Left cardiac atrium (tissue), 4 donors: ENCODE data around the gene IDUA. TPM values are rescaled to one million over a fixed set of nuclear protein-coding genes. Genes with fewer than 3 reads are reported as not detected.

Experiments
- ATAC-seq, 2 donors: fragments of 200-7000 bp; cut with Tn5 transposase; one replicate each; pipeline ENCODE4 v1.9.1; 2020; ENCODE audit warnings: mild to moderate bottlenecking in 2 of 2, moderate library complexity in 2 of 2
- DNase-seq: peaks from one replicate; pipeline ENCODE4 v3.0.0-alpha.2; 2020
- intact Hi-C, 2 donors: fragments of 100-400 bp; cut with DNase I; formaldehyde crosslinking; loops; one replicate each; pipeline versions ENCODE4 v1.14.1 to v1.15.1; 2022 to 2023
- total RNA-seq, 2 donors: library from RNA; stranded (reverse); fragmentation: NEBNext Ultra II Directional; extraction: Animal tissue kit (Norgen Biotek cat#: 25700); gene quantifications; one replicate each; pipeline ENCODE4 v1.2.1, GENCODE V29; 2021
- donor health status: DM: no; HTN: yes; CAD: no.
- donor health status: DM: no; HTN: yes; CAD: no; lungs with severe emphysema.
- donor health status: DM: yes; HTN: yes; CAD: no.
- donor health status: Dilated cardiomyopathy.

Gene IDUA
- total RNA-seq, 2 donors from 2014 or later: 15.4 to 18.7 TPM

- intact Hi-C loops: no loop called here
- DNase-seq (no peak), ATAC-seq (no peak)
Measured at GRCh38 chr4:978957-979701, 7.7 kb upstream of the IDUA start.

GRCh38 chr4:982291-982690 lies 4.6 kb upstream of the IDUA start:
- DNase-seq: no peak
- intact Hi-C loops: no loop called here
- no peak for ATAC-seq

- DNase-seq (no peak), ATAC-seq (no peak)
- intact Hi-C loops: no loop called here
Measured at GRCh38 chr4:982814-983213, 4.0 kb upstream of the IDUA start.

DNA sequence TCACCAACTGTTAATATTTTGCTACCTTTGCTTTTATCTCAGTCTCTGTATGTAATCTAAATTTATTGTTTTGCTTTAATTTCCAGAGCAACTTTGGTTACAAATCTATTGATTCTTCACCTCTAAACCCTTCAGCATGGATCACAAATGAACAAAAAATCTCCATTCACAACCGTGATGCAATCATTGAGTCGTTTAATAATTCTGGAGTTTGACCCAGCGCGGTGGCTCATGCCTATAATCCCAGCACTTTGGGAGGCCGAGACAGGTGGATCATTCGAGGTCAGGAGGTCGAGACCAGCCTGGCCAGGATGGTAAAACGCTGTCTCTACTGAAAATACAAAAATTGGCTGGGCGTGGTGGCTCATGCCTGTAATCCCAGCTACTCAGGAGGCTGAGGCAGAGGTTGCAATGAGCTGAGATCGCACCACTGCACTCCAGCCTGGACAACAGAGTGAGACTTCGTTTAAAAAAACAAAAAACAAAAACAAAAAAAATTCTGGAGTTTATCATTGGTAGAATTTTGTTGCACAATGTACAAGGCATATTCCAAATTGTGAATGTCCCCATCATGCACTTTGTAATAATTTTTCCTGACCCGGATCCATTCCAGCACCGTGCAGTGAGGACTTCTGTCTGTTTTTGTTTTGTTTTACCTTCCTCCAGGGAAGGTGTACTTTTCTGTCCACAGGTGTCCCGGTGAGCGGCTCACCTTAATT lies 2.3 kb upstream of the IDUA start:
- ATAC-seq: no peak
- DNase-seq: no peak
- intact Hi-C loops: no loop called here

GRCh38 chr4:985123-985830 lies 1.6 kb upstream of the IDUA start:
- DNase-seq: peak; percentile 82
- ATAC-seq: peak; percentile 62 to 66
- intact Hi-C loops: no loop called here

GRCh38 chr4:986428-986878 lies 391 bp upstream of the IDUA start:
- DNase-seq (no peak), ATAC-seq (peak; percentile 4 to 22)
- intact Hi-C loops: no loop called here

GRCh38 chr4:987624-988513 lies 1.0 kb downstream of the IDUA start:
- intact Hi-C loops: no loop called here
- no peak for DNase-seq
- no peak for ATAC-seq

DNA sequence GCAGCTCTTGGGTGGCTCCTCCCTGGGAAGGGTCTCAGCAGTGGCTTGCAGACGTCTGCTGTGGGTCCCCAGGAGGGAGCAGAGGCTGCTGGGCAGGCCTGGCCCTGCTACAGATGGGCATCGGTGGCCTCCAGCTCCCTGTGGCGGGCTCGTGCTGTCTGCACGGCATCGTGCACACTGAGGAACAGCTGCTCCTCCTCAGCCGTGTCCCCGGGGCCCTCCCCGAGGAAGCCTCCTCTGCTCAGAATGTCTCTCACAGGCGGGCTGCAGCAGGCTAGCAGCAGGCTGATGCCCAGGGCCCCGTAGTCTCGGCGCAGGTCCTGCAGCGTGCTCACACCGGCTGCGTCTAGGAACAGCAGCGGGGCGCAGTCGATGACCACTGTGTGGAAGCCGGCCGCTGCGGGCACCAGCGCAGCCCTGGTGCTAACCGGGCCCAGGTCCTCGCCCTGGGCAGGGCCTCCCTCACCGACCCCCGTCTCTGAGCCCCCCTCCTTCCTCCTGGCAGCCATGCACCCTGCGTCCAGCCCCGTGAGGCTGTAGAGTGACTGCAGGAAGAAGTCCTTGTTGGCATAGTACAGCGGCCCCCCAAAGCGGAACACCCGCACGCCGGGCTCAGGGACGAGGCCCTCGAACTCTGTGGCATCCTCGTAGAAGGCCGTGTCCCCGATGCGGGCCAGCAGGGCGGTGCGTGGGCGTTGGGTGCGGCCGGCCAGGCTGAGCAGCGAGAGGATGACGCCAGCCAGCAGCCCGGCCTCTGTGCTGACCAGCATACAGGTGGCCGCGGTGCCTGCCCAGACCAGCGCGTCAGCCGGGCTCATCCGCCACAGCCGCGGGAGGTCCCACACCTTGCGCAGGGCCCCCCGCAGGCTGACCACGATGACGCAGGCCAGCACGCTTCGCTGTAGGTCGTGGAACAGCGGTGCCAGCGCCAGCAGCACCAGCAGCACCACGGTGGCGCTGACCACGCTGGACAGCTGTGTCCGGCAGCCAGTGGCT lies 2.2 kb downstream of the IDUA start:
- ATAC-seq (no peak), DNase-seq (no peak)
- intact Hi-C loops: no loop called here

- no peak for DNase-seq
- ATAC-seq: no peak
- intact Hi-C loops: no loop called here
Measured at GRCh38 chr4:989722-990471, 3.1 kb downstream of the IDUA start.

DNA sequence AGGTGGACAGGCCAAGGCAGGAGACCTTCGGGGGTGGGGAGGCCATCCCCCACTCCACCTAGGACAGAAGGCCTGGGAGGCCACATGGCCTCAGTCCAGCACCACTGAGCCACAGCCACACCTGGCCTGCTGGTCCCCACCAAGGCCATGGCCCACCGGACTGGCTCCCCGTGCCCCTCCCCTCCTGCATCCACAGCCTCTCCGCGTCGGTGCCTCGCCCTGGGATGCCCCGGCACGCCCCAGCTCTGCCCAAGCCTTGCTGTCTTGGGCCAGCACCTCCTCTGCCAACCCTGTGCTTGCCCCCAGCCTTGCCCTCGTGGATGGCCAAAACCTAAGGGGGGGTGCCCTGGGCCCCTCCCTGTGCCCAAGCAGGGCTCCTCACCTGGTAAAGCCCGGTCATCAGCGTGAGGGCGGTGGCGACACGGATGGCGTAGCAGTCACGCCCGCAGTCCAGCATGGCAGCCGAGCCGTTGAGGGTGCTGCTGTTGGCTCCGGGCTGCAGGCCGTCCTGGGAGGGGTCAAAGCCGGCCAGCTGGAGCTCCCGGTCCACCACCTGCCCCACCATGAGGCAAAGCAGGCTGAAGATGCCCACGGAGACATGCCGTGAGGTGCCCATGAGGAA lies 4.0 kb downstream of the IDUA start:
- intact Hi-C loops: no loop called here
- DNase-seq (no peak), ATAC-seq (no peak)

- ATAC-seq (no peak), DNase-seq (no peak)
- intact Hi-C loops: no loop called here
Measured at GRCh38 chr4:991451-992296, 4.8 kb downstream of the IDUA start.

- peak; percentile 48 for DNase-seq
- intact Hi-C loops: no loop called here
- ATAC-seq: no peak
Measured at GRCh38 chr4:992297-993110, 5.7 kb downstream of the IDUA start.

GRCh38 chr4:993111-994029 lies 6.5 kb downstream of the IDUA start, which contains the start of gene SLC26A1:
Gene SLC26A1, minus strand, starts transcription at chr4:993404. Its CDS starts 1,701 bp downstream, at chr4:991703.
- intact Hi-C loops: no loop called here
- no peak for DNase-seq
- no peak for ATAC-seq
